Smooth muscle cell (in vitro differentiated cells): ENCODE data around the gene CHSY1. TPM values are rescaled to one million over a fixed set of nuclear protein-coding genes. Genes with fewer than 3 reads are reported as not detected.

Experiments
- DNase-seq: peaks from one replicate; lab custom pipeline; 2025; ENCODE audit not compliant: unreplicated experiment; lab: John Stamatoyannopoulos, UW
- H2AFZ ChIP-seq: fragments of 200-600 bp; sonication (generic); 2 replicates; pipeline ENCODE4 v1.6.0; 2016; ENCODE audit warnings: antibody characterized with exemption, low read depth, mild to moderate bottlenecking
- H3F3A ChIP-seq: fragments of 200-600 bp; sonication (generic); 2 replicates; pipeline ENCODE4 v1.6.0; 2017; ENCODE audit warnings: antibody characterized with exemption, low read depth
- H3K27ac ChIP-seq: fragments of 200-600 bp; sonication (generic); 2 replicates; pipeline ENCODE4 v1.5.1; 2016; ENCODE audit warnings: low read depth, mild to moderate bottlenecking
- H3K27me3 ChIP-seq: fragments of 200-600 bp; sonication (generic); 2 replicates; pipeline ENCODE4 v1.6.1; 2016; ENCODE audit warnings: low read depth, mild to moderate bottlenecking
- H3K36me3 ChIP-seq: fragments of 200-600 bp; sonication (generic); 2 replicates; pipeline ENCODE4 v1.5.1; 2016; ENCODE audit warnings: low read depth
- H3K4me1 ChIP-seq: fragments of 200-600 bp; sonication (generic); 2 replicates; pipeline ENCODE4 v1.5.1; 2016; ENCODE audit warnings: low read depth
- H3K4me2 ChIP-seq: fragments of 200-600 bp; sonication (generic); 2 replicates; pipeline ENCODE4 v1.6.0; 2016; ENCODE audit warnings: mild to moderate bottlenecking
- H3K4me3 ChIP-seq: fragments of 200-600 bp; sonication (generic); 2 replicates; pipeline ENCODE4 v1.5.1; 2016; ENCODE audit warnings: mild to moderate bottlenecking
- H3K79me2 ChIP-seq: fragments of 200-600 bp; sonication (generic); 2 replicates; pipeline ENCODE4 v1.6.0; 2016; ENCODE audit warnings: low read depth, mild to moderate bottlenecking
- H3K9ac ChIP-seq: fragments of 200-600 bp; sonication (generic); 2 replicates; pipeline ENCODE4 v1.6.0; 2016; ENCODE audit warnings: low read depth
- H3K9me3 ChIP-seq: fragments of 200-600 bp; sonication (generic); replicated peaks from 2 replicates; pipeline ENCODE4 v1.5.1; 2016; ENCODE audit warnings: low read depth
- H4K20me1 ChIP-seq: fragments of 200-600 bp; sonication (generic); 2 replicates; pipeline ENCODE4 v1.6.0; 2016; ENCODE audit warnings: low read depth
- CTCF ChIP-seq: fragments of 200-600 bp; sonication (generic); IDR thresholded peaks from 2 replicates; pipeline ENCODE4 v1.5.1; 2017; ENCODE audit warnings: borderline replicate concordance, mild to moderate bottlenecking, antibody characterized with exemption; ENCODE audit not compliant: insufficient read depth, poor library complexity, severe bottlenecking
- WGBS: methylation state at CpG from one replicate; pipeline ENCODE4 v1.1.7; 2016; ENCODE audit warnings: low lambda C conversion rate; 5-methylcytosine and 5-hydroxymethylcytosine counted together
- polyA plus RNA-seq: library from polyadenylated mRNA; unstranded; fragments of >200 nt; fragmentation: Nextera tagmentation; extraction: Ambion mirVana; gene quantifications from 2 replicates; pipeline ENCODE4 v1.2.1, GENCODE V29; 2016
- total RNA-seq: library from RNA; depleted of rRNA; stranded (reverse); fragments of >200 nt; gene quantifications from 2 replicates; pipeline ENCODE4 v1.2.3, GENCODE V29; 2014

CHSY1 gene
- total and polyA plus RNA-seq, 2 experiments from 2014 or later, result 106 to 123 TPM

- no peak for TF ChIP-seq CTCF
Observed at GRCh38 chr15:101273534-101273933, 21.7 kb upstream of the CHSY1 start.

GRCh38 chr15:101272584-101272983 lies 20.7 kb upstream of the CHSY1 start:
- Histone ChIP-seq H3K27ac (no peak overlapping the region), H3K9me3 (no peaks in the 10 kb centered on the region), H4K20me1 (peaks cover 48% of the 10 kb centered on the region), H3K4me3 (no peak overlapping the region), H3K36me3 (peaks cover 42% of the 10 kb centered on the region), H3K4me1 (peaks cover 5% of the 10 kb centered on the region), H3K9ac (no peak overlapping the region), H3K27me3 (no peaks in the 10 kb centered on the region), H3K4me2 (no peak overlapping the region), H3F3A (peaks cover 39% of the 10 kb centered on the region), H2AFZ (no peak overlapping the region), H3K79me2 (peaks cover 26% of the 10 kb centered on the region)
- DNase-seq, result no peak
- WGBS, result 83% methylated on average over 9 of the region's 9 CpGs
- TF ChIP-seq CTCF, result no peak

More at GRCh38 chr15:101273534-101273933, 21.7 kb upstream of the CHSY1 start:
- Histone ChIP-seq H3F3A (peaks cover 36% of the 10 kb centered on the region), H4K20me1 (peaks cover 48% of the 10 kb centered on the region), H3K9me3 (no peaks in the 10 kb centered on the region), H3K27me3 (no peaks in the 10 kb centered on the region), H3K79me2 (peaks cover 26% of the 10 kb centered on the region), H3K9ac (no peak overlapping the region), H2AFZ (no peak overlapping the region), H3K36me3 (peaks cover 42% of the 10 kb centered on the region), H3K27ac (no peak overlapping the region), H3K4me1 (peaks cover 5% of the 10 kb centered on the region), H3K4me2 (no peak overlapping the region), H3K4me3 (no peak overlapping the region)
- no peak for DNase-seq
- WGBS, result 90% methylated on average over 5 of the region's 5 CpGs

GRCh38 chr15:101269479-101270223 lies 17.8 kb upstream of the CHSY1 start:
- 94% methylated on average over 16 of the region's 16 CpGs for WGBS
- peak; percentile 17 for TF ChIP-seq CTCF
- Histone ChIP-seq H4K20me1 (peaks cover 25% of the 10 kb centered on the region), H2AFZ (no peak overlapping the region), H3K4me1 (no peaks in the 10 kb centered on the region), H3K27ac (no peak overlapping the region), H3K79me2 (peaks cover 2% of the 10 kb centered on the region), H3K36me3 (peaks cover 35% of the 10 kb centered on the region), H3K9me3 (no peaks in the 10 kb centered on the region), H3K4me2 (no peak overlapping the region), H3K9ac (no peak overlapping the region), H3F3A (peaks cover 47% of the 10 kb centered on the region), H3K27me3 (no peaks in the 10 kb centered on the region), H3K4me3 (no peak overlapping the region)
- DNase-seq, result no peak
